ENCODE results near the gene PRKCI. TPM values are rescaled to one million over a fixed set of nuclear protein-coding genes. Genes with fewer than 3 reads are reported as not detected.

The PRKCI gene
- polyA plus RNA-seq, 2 of the 4 experiments (the other 2 are of a cell fraction) = 19.2 to 52.6 TPM

- FAIRE-seq (no peak), ATAC-seq (no peak), DNase-seq (ENCODE audit: low read depth in 1 of 2, low spot score in 1 of 2) (no peak)
- Histone ChIP-seq H3K27ac (peak overlapping the region; percentile 6 to 99; a peak in 2 of 6 replicates), H3K4me1 (peaks cover 21% of the 10 kb centered on the region), H3K4me2 (no peak overlapping the region), H3K9me3 (no peaks in the 10 kb centered on the region), H3K4me3 (no peak overlapping the region)
- no peak for TF ChIP-seq CEBPB (IDR thresholded peaks at IDR 0.05)
- ChIA-PET CTCF (no interaction called here), POLR2A (no interaction called here)
Measured at GRCh38 chr3:170353485-170353884, 131.3 kb downstream of the PRKCI start.

GRCh38 chr3:170354760-170355159 lies 132.5 kb downstream of the PRKCI start:
- H3K4me1 ChIP-seq = peaks cover 23% of the 10 kb centered on the region
- FAIRE-seq = no peak
- no peak for ATAC-seq
- no peak for TF ChIP-seq FOSL2 (IDR thresholded peaks at IDR 0.05)
- no peak for TF ChIP-seq FOSL2 (CRISPR knock-in tag; IDR thresholded peaks at IDR 0.05)
- TF ChIP-seq REST (IDR thresholded peaks at IDR 0.05) = no peak
- TF ChIP-seq PHF8 (IDR thresholded peaks at IDR 0.05; ENCODE audit: borderline replicate concordance, low read depth) = no peak
- no peak for TF ChIP-seq POLR2AphosphoS2 (conservative IDR thresholded peaks at IDR 0.05; ENCODE audit: low read length)
- TF ChIP-seq ZNF302 (CRISPR knock-in tag; IDR thresholded peaks at IDR 0.05) = no peak
- TF ChIP-seq SREBF2 (IDR thresholded peaks at IDR 0.05) = no peak
- TF ChIP-seq NR3C1 (IDR thresholded peaks at IDR 0.05) = no peak
- no peak for TF ChIP-seq BHLHE40 (IDR thresholded peaks at IDR 0.05; ENCODE audit: low read depth, low read length)
- TF ChIP-seq HOXB5 (CRISPR knock-in tag; IDR thresholded peaks at IDR 0.05) = no peak
- TF ChIP-seq ELK1 (IDR thresholded peaks at IDR 0.05; ENCODE audit: low read depth, low read length) = no peak
- no peak for TF ChIP-seq NPAS2 (CRISPR knock-in tag; IDR thresholded peaks at IDR 0.05; ENCODE audit: borderline replicate concordance)
- TF ChIP-seq RAD21 (conservative IDR thresholded peaks at IDR 0.05 in 1 of 2, IDR thresholded peaks at IDR 0.05 in 1 of 2) = no peak
- TF ChIP-seq FOSB (CRISPR knock-in tag; IDR thresholded peaks at IDR 0.05) = no peak
- no peak for TF ChIP-seq EHF (CRISPR knock-in tag; IDR thresholded peaks at IDR 0.05)
- TF ChIP-seq NFE2L2 (conservative IDR thresholded peaks at IDR 0.05; ENCODE audit: low read length) = no peak
- no peak for TF ChIP-seq JUN (IDR thresholded peaks at IDR 0.05)
- TF ChIP-seq, protein P1, sequence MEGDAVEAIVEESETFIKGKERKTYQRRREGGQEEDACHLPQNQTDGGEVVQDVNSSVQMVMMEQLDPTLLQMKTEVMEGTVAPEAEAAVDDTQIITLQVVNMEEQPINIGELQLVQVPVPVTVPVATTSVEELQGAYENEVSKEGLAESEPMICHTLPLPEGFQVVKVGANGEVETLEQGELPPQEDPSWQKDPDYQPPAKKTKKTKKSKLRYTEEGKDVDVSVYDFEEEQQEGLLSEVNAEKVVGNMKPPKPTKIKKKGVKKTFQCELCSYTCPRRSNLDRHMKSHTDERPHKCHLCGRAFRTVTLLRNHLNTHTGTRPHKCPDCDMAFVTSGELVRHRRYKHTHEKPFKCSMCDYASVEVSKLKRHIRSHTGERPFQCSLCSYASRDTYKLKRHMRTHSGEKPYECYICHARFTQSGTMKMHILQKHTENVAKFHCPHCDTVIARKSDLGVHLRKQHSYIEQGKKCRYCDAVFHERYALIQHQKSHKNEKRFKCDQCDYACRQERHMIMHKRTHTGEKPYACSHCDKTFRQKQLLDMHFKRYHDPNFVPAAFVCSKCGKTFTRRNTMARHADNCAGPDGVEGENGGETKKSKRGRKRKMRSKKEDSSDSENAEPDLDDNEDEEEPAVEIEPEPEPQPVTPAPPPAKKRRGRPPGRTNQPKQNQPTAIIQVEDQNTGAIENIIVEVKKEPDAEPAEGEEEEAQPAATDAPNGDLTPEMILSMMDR (IDR thresholded peaks at IDR 0.05) = no peak
- no peak for TF ChIP-seq RFX5 (IDR thresholded peaks at IDR 0.05)
- TF ChIP-seq E2F6 (IDR thresholded peaks at IDR 0.05; ENCODE audit: borderline replicate concordance, low read depth) = no peak
- no peak for TF ChIP-seq ZFP36 (IDR thresholded peaks at IDR 0.05; ENCODE audit: borderline replicate concordance, partially characterized antibody)
- peak overlapping the region; percentile 98 for H3K4me2 ChIP-seq
- H3K27ac ChIP-seq = peak overlapping the region; percentile 99
- ChIA-PET CTCF (no interaction called here), POLR2A (no interaction called here)
- no peak overlapping the region for H3K4me3 ChIP-seq
- WGBS (ENCODE audit: missing lambda C conversion rate) = 92% methylated on average over 4 of the region's 4 CpGs
- no peaks in the 10 kb centered on the region for H3K9me3 ChIP-seq
- DNase-seq (ENCODE audit: low read depth in 1 of 2, low spot score in 1 of 2) = no peak

Small RNA genes within 50 kb of the gene (small RNA-seq; reads per million reads assigned to genes)
- gene RF00019 = 0 reads per million in 6 experiments

Other genes starting within 250 kb of the PRKCI start
- 4.5 and 6.3 TPM in 2 replicates for gene GPR160, start 184.4 kb upstream of the PRKCI start, polyA plus RNA-seq (2011; rRNA removed)
- 2.0 TPM in 3 replicates for gene GPR160, start 184.4 kb upstream of the PRKCI start, polyA plus RNA-seq (2017; fragmentation: RNase III; extraction: RNeasy Plus Mini Kit Qiagen cat#74134 plus additional on column Dnase treatment)
- 49.1 and 68.8 TPM in 2 replicates for gene PHC3, start 40.7 kb upstream of the PRKCI start, polyA plus RNA-seq (2011; rRNA removed)
- gene PHC3, start 40.7 kb upstream of the PRKCI start, polyA plus RNA-seq (2017; fragmentation: RNase III; extraction: RNeasy Plus Mini Kit Qiagen cat#74134 plus additional on column Dnase treatment) = 9.6 to 10.8 TPM (median 10.4 TPM) in 3 replicates
- 53.7 and 64.2 TPM in 2 replicates for gene SKIL, start 135.3 kb downstream of the PRKCI start, polyA plus RNA-seq (2011; rRNA removed)
- 39.6 to 43.8 TPM (median 40.3 TPM) in 3 replicates for gene SKIL, start 135.3 kb downstream of the PRKCI start, polyA plus RNA-seq (2017; fragmentation: RNase III; extraction: RNeasy Plus Mini Kit Qiagen cat#74134 plus additional on column Dnase treatment)
- 0.42 and 0.44 TPM in 2 replicates for gene CLDN11, start 196.4 kb downstream of the PRKCI start, polyA plus RNA-seq (2011; rRNA removed)
- 0.42 to 0.61 TPM (median 0.56 TPM) in 3 replicates for gene CLDN11, start 196.4 kb downstream of the PRKCI start, polyA plus RNA-seq (2017; fragmentation: RNase III; extraction: RNeasy Plus Mini Kit Qiagen cat#74134 plus additional on column Dnase treatment)

Data from A549 (cell line).